Occipital lobe (tissue), 2 donors: ENCODE data around the gene NEURL1B. TPM values are rescaled to one million over a fixed set of nuclear protein-coding genes. Genes with fewer than 3 reads are reported as not detected.
"Not testable (repeated sequence)": the region's sequence is repeated elsewhere in the genome, so short reads cannot be mapped to it uniquely, and the experiment has no call there.

Experiments
- DNase-seq: peaks from one replicate; lab custom pipeline; 2025; lab: John Stamatoyannopoulos, UW
- total RNA-seq: library from RNA; depleted of rRNA; stranded (reverse); fragments of >200 nt; gene quantifications from one replicate; pipeline ENCODE4 v1.2.3, GENCODE V29; 2014

NEURL1B gene
- total RNA-seq, 1 donor from 2014 or later = 19.2 TPM

- DNase-seq = not testable (repeated sequence)
These were observed 37.4 kb downstream of the NEURL1B start for GRCh38 chr5:172678362-172678874.

GRCh38 chr5:172678902-172679301 is 37.8 kb downstream of the NEURL1B start:
- DNase-seq = no peak

DNA sequence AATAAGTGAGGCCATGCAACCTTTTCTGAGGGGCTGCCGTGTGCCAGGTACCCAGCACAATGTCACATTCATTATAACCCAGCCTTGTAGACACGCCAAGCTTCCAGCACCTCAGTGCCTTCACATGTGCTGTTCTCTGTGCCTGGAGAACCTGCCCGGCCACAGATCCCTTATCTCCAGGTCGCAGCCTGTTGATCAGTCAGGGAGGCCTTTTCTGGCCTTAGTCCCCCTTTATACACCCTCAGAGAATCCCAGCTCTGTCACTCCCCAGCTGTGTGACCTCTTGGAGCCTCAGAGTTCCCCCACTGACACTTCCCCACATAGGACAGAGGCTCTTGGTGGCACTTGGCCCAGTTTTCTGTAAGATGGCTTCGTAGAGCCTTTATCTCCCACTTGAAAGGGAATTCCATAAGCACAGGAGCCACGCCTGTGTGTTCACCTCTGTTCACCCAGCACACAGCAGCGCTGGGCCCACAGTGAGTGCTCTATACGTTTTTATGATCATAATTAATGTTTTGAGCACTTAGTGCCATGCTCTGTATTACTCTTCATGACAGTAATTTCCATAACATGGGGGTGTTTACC is 38.7 kb downstream of the NEURL1B start:
- no peak for DNase-seq

GRCh38 chr5:172680921-172681320 is 39.9 kb downstream of the NEURL1B start:
- no peak for DNase-seq

- DNase-seq = no peak
These were observed 40.4 kb downstream of the NEURL1B start for GRCh38 chr5:172681421-172681820.

DNA sequence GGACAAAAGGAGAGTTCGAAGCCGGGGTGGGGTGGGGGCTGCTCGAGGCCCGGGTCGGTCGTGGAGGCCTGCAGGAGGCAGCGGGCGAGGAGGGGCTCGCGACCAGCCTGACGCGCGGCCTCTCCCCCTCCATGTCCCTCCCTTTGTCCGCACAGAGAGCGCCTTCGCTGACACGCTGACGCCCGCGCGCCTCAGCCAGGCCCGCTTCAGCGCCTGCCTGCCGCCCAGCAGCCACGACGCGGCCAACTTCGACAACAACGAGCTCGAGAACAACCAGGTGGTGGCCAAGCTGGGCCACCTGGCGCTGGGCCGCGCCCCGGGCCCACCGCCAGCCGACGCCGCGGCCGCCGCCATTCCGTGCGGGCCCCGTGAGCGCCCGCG is 42.2 kb downstream of the NEURL1B start:
- DNase-seq = no peak

- DNase-seq = no peak
These were observed 42.8 kb downstream of the NEURL1B start for GRCh38 chr5:172683645-172684471.

DNA sequence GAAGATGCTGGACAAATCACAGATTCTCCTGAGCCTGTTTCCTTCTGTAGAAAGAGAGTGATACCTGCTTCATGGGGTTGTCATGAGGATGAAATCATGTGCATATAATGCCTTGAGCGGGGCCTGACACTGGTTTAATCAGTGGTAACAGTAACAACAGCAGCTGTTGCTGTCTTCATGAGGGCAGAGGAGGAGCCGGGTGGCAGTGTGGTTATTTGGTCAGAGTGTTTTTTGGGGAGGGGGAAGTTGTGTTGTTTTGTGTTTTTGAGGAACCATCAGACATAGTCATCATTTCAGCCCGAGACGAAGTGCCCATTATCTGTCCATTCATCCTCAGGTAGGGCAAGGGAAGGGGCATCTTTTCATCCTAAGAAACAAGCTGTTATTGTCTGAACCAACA is 44.0 kb downstream of the NEURL1B start:
- no peak for DNase-seq

DNA sequence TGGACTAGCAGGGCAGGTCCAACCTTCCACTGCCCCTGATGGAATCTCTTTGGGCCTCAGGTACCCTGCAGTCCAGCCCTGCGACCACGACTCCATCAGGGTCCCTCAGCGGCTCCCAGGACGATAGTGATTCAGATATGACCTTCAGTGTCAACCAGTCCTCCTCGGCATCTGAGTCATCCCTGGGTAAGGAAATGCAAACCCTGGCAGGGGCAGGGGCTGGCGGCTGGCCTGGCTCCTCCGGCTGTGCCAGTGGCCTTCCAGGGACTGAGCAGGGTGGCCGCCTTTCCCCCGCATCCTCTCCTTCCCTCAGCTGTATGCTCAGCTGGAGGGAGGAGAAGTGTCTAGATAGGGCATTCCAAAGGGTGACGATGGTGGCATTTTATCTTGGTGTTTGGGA is 45.0 kb downstream of the NEURL1B start:
- no peak for DNase-seq

GRCh38 chr5:172686539-172687390 is 45.7 kb downstream of the NEURL1B start:
- DNase-seq = no peak

GRCh38 chr5:172687940-172688339 is 46.9 kb downstream of the NEURL1B start:
- DNase-seq = no peak

DNA sequence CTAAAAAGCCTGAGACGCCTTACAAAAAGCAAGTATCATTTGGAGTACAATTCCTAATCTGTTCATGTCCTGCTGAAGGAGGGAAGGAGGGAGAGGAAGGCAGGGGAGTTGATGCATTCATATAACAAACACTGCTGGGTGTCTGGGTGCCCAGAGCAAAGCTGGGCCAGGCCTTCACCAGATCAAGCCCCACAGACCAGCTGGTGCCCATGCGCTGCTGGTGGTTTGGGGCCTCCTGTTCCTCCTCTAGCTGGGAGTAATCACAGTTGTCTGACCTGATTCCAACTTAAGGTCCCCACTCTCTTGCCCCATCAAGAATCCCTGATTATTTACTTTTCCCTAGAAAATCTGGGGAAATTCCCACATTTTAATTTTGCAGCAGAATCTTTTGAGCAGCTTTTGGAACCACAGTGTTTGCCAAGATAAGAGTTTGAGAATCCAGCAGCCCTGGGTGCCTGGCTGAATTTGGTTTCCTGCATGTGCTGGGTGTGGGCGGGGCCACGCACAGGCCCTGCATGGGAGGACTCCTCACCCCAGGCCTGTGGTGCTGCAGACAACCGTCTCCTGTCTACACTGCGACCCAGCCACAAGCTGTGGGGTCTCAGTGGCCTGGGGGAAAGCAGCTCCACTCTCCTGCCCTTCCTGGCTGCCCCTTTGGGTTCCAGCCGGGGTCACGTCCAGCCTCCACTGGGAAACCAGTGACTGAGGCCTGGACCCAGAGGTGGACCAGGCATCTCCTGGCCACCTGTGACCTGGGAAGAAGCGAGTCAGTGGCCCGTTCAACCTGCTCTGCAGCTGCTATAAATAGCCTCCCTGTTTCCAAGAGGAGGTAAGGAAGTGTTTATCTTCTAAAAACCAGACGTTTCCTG is 47.5 kb downstream of the NEURL1B start:
- DNase-seq = no peak

DNA sequence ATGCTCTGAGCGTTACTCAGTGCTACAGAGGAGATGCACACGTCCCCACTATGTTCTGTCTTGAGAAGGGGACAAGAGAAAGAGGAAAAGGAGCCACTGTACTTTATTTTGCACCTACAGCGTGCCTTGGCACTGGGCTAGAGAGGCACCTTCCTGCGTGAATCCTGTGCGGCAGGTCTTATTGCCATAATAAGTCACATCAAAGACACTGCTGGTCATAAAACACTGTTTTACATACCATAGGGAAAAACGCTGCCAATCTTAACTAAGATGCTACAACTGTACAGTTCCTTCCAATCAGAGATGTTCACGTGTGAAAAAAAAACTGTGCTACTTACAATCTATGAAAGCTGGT is 48.1 kb downstream of the NEURL1B start:
- DNase-seq = no peak

GRCh38 chr5:172689801-172690200 is 48.7 kb downstream of the NEURL1B start:
- DNase-seq = no peak

- no peak for DNase-seq
These were observed 49.4 kb downstream of the NEURL1B start for GRCh38 chr5:172690258-172691075.

DNA sequence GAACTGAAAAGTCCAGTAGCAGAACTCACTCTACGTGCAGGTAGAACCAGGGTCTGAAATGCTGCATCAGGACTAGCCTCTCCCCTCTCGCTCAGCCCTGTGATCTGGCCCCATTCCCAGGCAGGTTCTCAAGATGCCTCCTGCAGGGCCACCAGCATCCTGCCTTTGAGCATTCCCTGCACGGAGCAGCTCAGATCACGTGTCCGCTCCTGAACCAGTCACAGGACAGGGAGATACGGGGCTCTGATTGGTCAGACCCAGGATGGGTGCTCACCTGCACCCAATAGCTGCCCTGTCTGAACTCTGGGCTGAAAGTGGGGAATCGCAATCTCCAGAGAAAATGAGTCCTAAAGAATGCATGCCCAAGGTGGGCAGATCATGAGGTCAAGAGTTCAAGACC is 50.8 kb downstream of the NEURL1B start:
- DNase-seq = no peak

GRCh38 chr5:172692451-172692850 is 51.4 kb downstream of the NEURL1B start:
- no peak for DNase-seq

DNA sequence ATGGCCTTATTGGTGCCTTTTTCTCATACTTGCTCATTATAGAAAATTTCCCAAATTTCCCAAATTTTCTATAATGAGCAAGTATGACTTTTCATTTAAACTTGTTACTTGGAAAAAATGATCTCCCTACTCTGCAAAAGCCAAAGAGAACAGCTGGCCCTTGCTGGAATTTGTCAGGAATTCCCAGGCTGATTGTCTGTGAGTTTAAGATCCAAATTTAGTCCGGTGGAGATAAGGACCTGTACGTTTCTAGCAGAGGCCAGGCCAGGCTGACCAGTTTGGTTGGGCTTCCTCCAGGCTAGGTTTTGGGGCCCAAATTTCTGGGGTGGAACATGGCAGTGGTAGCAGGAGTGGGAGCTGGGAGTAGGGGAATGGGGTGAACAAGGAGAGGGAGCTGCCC is 51.9 kb downstream of the NEURL1B start:
- no peak for DNase-seq

GRCh38 chr5:172694061-172694460 is 53.0 kb downstream of the NEURL1B start:
- no peak for DNase-seq

GRCh38 chr5:172694541-172694940 is 53.5 kb downstream of the NEURL1B start:
- no peak for DNase-seq
